H1 (cell line): ENCODE data around the gene SHC3. TPM values are rescaled to one million over a fixed set of nuclear protein-coding genes. Genes with fewer than 3 reads are reported as not detected.

Source experiments
- ASH2L ChIP-seq: fragments of 200-600, 300-600 bp; sonication (generic); IDR thresholded peaks from one replicate; pipeline ENCODE4 v1.7.1; 2017; ENCODE audit warnings: low read length
- FOSL1 ChIP-seq: IDR thresholded peaks from 2 replicates; pipeline ENCODE4 v1.6.1; 2011; ENCODE audit warnings: mild to moderate bottlenecking, low read depth, low read length, moderate library complexity; ENCODE audit not compliant: insufficient read depth
- KDM5A ChIP-seq: fragments of 200-600 bp; IDR thresholded peaks from 2 replicates; pipeline ENCODE4 v1.7.1; 2012; ENCODE audit warnings: mild to moderate bottlenecking, low read length, inconsistent platforms, mixed read lengths
- NRF1 ChIP-seq: IDR thresholded peaks from 2 replicates; pipeline ENCODE4 v1.6.1; 2011; ENCODE audit warnings: mild to moderate bottlenecking, low read depth, low read length, improper control_type of control experiment
- RAD21 ChIP-seq, 2 experiments: IDR thresholded peaks in 1 of 2; conservative IDR thresholded peaks in 1 of 2; 2 replicates each; pipeline ENCODE4 v1.6.1; 2011; ENCODE audit warnings: low read depth in 2 of 2, low read length in 2 of 2, improper control_type of control experiment in 1 of 2, inconsistent platforms in 1 of 2, mild to moderate bottlenecking in 1 of 2, moderate library complexity in 1 of 2
- SAP30 ChIP-seq: fragments of 300-600 bp; sonication (generic); IDR thresholded peaks from 2 replicates; pipeline ENCODE4 v1.7.1; 2012; ENCODE audit warnings: low read length, moderate library complexity, mild to moderate bottlenecking, inconsistent platforms; ENCODE audit not compliant: insufficient read depth, insufficient replicate concordance
- TEAD4 ChIP-seq: IDR thresholded peaks from 2 replicates; pipeline ENCODE4 v1.6.1; 2012; ENCODE audit warnings: low read depth, low read length, inconsistent platforms, mixed read lengths
- USF2 ChIP-seq: IDR thresholded peaks from 2 replicates; pipeline ENCODE4 v1.6.1; 2011; ENCODE audit warnings: low read length, improper control_type of control experiment
- ZNF274 ChIP-seq: IDR thresholded peaks from 2 replicates; pipeline ENCODE4 v1.7.0; 2012; ENCODE audit warnings: low read length, borderline replicate concordance; ENCODE audit errors: extremely low read depth
- polyA plus RNA-seq, 7 experiments: library from polyadenylated mRNA; depleted of rRNA in 3 of 7; stranded (reverse) in 5 of 7; unstranded in 2 of 7; fragments of >200 nt in 5 of 7; fragments of 200-250 nt in 2 of 7; gene quantifications; 1 replicate in 5 of 7; 2 replicates in 1 of 7; 4 replicates in 1 of 7; pipeline versions ENCODE4 v1.2.1 to v1.2.3, GENCODE V29; 2011 to 2013; ENCODE audit warnings: missing spikeins in 2 of 7, mixed read lengths in 2 of 7
- total RNA-seq: library from RNA; stranded (reverse); fragmentation: NEBNext Ultra II Directional; extraction: Animal tissue kit (Norgen Biotek cat#: 25700); gene quantifications from 2 replicates; pipeline ENCODE4 v1.2.1, GENCODE V29; 2021
- TF ChIP-seq, protein P1 (sequence below): fragments of 300-600 bp; sonication (generic); IDR thresholded peaks from 2 replicates; pipeline ENCODE4 v1.7.1; 2012; ENCODE audit warnings: low read length, moderate library complexity, mild to moderate bottlenecking, inconsistent platforms; ENCODE audit not compliant: insufficient replicate concordance

SHC3 gene
- total and polyA plus RNA-seq, 2 of the 8 experiments (the other 6 are each of a cell fraction or from before 2014, with no cell fraction given), result 1.4 to 7.1 TPM

DNA sequence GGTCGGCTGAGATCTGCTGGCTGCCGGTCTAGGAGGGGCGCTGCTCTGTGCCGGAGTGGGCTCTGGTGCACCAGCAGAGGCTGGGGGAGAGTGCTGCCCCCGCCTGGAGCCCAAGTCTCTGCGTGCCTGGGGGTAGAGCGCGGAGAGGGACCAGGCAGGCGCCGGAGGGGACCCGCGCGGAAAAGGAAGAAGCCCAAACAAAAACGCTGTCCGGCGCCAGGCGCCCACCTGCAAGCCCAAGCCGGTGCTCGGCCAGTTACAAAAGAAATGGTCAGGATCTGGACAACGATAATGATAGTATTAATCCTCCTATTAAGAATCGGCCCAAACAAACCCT is 187.9 kb downstream of the SHC3 start (continued):
- TF ChIP-seq, protein P1, sequence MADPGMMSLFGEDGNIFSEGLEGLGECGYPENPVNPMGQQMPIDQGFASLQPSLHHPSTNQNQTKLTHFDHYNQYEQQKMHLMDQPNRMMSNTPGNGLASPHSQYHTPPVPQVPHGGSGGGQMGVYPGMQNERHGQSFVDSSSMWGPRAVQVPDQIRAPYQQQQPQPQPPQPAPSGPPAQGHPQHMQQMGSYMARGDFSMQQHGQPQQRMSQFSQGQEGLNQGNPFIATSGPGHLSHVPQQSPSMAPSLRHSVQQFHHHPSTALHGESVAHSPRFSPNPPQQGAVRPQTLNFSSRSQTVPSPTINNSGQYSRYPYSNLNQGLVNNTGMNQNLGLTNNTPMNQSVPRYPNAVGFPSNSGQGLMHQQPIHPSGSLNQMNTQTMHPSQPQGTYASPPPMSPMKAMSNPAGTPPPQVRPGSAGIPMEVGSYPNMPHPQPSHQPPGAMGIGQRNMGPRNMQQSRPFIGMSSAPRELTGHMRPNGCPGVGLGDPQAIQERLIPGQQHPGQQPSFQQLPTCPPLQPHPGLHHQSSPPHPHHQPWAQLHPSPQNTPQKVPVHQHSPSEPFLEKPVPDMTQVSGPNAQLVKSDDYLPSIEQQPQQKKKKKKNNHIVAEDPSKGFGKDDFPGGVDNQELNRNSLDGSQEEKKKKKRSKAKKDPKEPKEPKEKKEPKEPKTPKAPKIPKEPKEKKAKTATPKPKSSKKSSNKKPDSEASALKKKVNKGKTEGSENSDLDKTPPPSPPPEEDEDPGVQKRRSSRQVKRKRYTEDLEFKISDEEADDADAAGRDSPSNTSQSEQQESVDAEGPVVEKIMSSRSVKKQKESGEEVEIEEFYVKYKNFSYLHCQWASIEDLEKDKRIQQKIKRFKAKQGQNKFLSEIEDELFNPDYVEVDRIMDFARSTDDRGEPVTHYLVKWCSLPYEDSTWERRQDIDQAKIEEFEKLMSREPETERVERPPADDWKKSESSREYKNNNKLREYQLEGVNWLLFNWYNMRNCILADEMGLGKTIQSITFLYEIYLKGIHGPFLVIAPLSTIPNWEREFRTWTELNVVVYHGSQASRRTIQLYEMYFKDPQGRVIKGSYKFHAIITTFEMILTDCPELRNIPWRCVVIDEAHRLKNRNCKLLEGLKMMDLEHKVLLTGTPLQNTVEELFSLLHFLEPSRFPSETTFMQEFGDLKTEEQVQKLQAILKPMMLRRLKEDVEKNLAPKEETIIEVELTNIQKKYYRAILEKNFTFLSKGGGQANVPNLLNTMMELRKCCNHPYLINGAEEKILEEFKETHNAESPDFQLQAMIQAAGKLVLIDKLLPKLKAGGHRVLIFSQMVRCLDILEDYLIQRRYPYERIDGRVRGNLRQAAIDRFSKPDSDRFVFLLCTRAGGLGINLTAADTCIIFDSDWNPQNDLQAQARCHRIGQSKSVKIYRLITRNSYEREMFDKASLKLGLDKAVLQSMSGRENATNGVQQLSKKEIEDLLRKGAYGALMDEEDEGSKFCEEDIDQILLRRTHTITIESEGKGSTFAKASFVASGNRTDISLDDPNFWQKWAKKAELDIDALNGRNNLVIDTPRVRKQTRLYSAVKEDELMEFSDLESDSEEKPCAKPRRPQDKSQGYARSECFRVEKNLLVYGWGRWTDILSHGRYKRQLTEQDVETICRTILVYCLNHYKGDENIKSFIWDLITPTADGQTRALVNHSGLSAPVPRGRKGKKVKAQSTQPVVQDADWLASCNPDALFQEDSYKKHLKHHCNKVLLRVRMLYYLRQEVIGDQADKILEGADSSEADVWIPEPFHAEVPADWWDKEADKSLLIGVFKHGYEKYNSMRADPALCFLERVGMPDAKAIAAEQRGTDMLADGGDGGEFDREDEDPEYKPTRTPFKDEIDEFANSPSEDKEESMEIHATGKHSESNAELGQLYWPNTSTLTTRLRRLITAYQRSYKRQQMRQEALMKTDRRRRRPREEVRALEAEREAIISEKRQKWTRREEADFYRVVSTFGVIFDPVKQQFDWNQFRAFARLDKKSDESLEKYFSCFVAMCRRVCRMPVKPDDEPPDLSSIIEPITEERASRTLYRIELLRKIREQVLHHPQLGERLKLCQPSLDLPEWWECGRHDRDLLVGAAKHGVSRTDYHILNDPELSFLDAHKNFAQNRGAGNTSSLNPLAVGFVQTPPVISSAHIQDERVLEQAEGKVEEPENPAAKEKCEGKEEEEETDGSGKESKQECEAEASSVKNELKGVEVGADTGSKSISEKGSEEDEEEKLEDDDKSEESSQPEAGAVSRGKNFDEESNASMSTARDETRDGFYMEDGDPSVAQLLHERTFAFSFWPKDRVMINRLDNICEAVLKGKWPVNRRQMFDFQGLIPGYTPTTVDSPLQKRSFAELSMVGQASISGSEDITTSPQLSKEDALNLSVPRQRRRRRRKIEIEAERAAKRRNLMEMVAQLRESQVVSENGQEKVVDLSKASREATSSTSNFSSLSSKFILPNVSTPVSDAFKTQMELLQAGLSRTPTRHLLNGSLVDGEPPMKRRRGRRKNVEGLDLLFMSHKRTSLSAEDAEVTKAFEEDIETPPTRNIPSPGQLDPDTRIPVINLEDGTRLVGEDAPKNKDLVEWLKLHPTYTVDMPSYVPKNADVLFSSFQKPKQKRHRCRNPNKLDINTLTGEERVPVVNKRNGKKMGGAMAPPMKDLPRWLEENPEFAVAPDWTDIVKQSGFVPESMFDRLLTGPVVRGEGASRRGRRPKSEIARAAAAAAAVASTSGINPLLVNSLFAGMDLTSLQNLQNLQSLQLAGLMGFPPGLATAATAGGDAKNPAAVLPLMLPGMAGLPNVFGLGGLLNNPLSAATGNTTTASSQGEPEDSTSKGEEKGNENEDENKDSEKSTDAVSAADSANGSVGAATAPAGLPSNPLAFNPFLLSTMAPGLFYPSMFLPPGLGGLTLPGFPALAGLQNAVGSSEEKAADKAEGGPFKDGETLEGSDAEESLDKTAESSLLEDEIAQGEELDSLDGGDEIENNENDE, result no peak
- TF ChIP-seq ASH2L (peak; percentile 11), KDM5A (no peak), SAP30 (no peak), NRF1 (no peak), ZNF274 (no peak), RAD21 (IDR thresholded peaks at IDR 0.05 in 1 of 2, conservative IDR thresholded peaks at IDR 0.05 in 1 of 2; ENCODE audit: low read depth in 2 of 2, low read length in 2 of 2) (peak; percentile 24 to 33; a peak in 3 of 4 replicates), TEAD4 (no peak), FOSL1 (no peak), USF2 (no peak)
